Rectal smooth muscle tissue (tissue), 1 donor: ENCODE measurements around the gene CDC42EP4.
"Not testable (repeated sequence)": the region's sequence is repeated elsewhere in the genome, so short reads cannot be mapped to it uniquely, and the experiment has no call there.

ENCODE experiments used
- H3K27ac ChIP-seq: one replicate; pipeline ENCODE4 v1.7.0; 2013; ENCODE audit warnings: low read depth, low read length, inconsistent platforms
- H3K27me3 ChIP-seq: one replicate; pipeline ENCODE4 v1.7.0; 2013; ENCODE audit warnings: low read length; ENCODE audit not compliant: control insufficient read depth, insufficient read depth
- H3K36me3 ChIP-seq: one replicate; pipeline ENCODE4 v1.7.0; 2013; ENCODE audit warnings: low read length; ENCODE audit not compliant: control insufficient read depth, insufficient read depth
- H3K4me1 ChIP-seq: one replicate; pipeline ENCODE4 v1.7.0; 2013; ENCODE audit warnings: low read length; ENCODE audit not compliant: control insufficient read depth, insufficient read depth
- H3K4me3 ChIP-seq: one replicate; pipeline ENCODE4 v1.7.0; 2013; ENCODE audit warnings: low read length
- H3K9ac ChIP-seq: one replicate; pipeline ENCODE4 v1.7.0; 2013; ENCODE audit warnings: low read length

The CDC42EP4 gene

DNA sequence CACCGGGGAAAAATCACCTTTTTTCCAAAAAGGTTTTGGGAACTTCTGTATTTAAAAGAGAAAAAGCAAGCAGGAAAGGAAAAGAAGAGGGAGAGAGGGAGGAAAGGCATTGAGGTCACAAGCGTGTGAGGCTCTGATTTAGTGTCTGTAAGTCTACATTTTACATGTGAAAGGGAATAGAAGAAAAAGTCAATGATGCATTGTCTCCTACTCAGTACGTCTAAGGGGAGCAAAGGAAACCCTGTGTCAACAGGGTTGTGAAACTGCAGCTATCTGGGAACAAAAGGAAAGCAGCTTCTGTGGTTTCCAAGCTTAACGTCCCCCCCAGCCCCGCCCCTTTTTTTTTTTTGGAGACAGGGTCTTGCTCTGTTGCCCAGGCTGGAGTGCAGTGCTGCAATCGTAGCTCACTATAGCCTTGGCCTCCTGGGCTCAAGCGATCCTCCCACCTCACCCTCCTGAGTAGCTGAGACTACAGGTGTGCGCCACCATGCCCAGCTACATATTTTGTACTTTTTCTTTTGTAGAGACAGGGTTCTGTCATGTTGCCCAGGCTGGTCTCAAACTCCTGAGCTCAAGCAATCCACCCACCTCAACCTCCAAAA is 1.8 kb upstream of the CDC42EP4 start:
- Histone ChIP-seq H3K27me3 (no peaks in the 10 kb centered on the region), H3K4me1 (peaks cover 17% of the 10 kb centered on the region), H3K4me3 (no peak overlapping the region), H3K27ac (no peak overlapping the region), H3K36me3 (no peaks in the 10 kb centered on the region), H3K9ac (no peak overlapping the region)

DNA sequence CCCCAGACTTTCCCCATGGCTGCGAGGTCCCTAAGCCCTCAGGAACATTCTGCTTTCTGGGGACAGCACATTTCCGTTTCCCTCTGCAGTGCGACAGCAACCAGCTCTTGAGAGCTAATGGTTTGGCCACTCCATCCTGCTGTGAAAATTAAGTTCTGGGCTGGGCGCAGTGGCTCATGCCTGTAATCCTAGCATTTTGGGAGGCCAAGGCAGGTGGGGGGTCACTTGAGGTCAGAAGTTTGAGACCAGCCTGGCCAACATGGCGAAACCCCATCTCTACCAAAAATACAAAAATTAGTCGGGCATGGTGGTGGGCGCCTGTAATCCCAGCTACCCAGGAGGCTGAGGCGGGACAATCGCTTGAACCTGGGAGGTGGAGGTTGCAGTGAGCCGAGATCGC is 1.1 kb upstream of the CDC42EP4 start:
- Histone ChIP-seq H3K4me3 (peak overlapping the region; percentile 61), H3K27ac (peak overlapping the region; percentile 100), H3K4me1 (peaks cover 23% of the 10 kb centered on the region)
- not testable (repeated sequence) for H3K27me3 ChIP-seq, H3K9ac ChIP-seq, H3K36me3 ChIP-seq

- Histone ChIP-seq H3K36me3 (no peaks in the 10 kb centered on the region), H3K4me3 (peak overlapping the region; percentile 99), H3K27me3 (no peaks in the 10 kb centered on the region), H3K4me1 (peaks cover 27% of the 10 kb centered on the region), H3K9ac (peak overlapping the region; percentile 99), H3K27ac (peak overlapping the region; percentile 100)
Observed at GRCh38 chr17:73311428-73311780, 397 bp downstream of the CDC42EP4 start.

GRCh38 chr17:73309727-73310596 is 1.8 kb downstream of the CDC42EP4 start:
- Histone ChIP-seq H3K9ac (peak overlapping the region; percentile 46), H3K27ac (peak overlapping the region; percentile 100), H3K4me3 (peak overlapping the region; percentile 99), H3K36me3 (no peaks in the 10 kb centered on the region), H3K27me3 (no peaks in the 10 kb centered on the region), H3K4me1 (peaks cover 39% of the 10 kb centered on the region)

DNA sequence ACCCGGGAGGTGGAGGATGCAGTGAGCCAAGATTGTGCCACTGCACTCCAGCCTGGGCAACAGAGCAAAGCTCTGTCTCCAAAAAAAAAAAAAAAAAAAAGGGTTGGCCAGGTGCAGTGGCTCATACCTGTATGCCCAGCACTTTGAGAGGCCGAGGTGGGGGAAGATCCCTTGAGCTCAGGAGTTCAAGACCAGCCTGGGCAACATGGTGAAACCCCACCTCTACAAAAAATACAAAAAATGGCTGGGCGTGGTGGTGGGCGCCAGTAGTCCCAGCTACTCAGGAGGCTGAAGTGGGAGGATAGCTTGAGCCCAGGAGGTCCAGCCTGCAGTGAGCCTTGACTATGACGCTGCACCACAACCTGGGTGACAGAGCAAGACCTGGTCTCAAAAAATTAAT is 2.8 kb downstream of the CDC42EP4 start:
- H3K9ac ChIP-seq, H3K27me3 ChIP-seq, H3K36me3 ChIP-seq: not testable (repeated sequence)
- Histone ChIP-seq H3K4me3 (peak overlapping the region; percentile 22), H3K27ac (peak overlapping the region; percentile 74), H3K4me1 (peaks cover 48% of the 10 kb centered on the region)

- H3K27ac ChIP-seq, result peak overlapping the region; percentile 74
- no peaks in the 10 kb centered on the region for H3K36me3 ChIP-seq
- H3K4me3 ChIP-seq, result peak overlapping the region; percentile 11
- no peak overlapping the region for H3K9ac ChIP-seq
- no peaks in the 10 kb centered on the region for H3K27me3 ChIP-seq
- H3K4me1 ChIP-seq, result peaks cover 52% of the 10 kb centered on the region
Observed at GRCh38 chr17:73308017-73308823, 3.6 kb downstream of the CDC42EP4 start.

- Histone ChIP-seq H3K36me3 (no peaks in the 10 kb centered on the region), H3K27ac (peak overlapping the region; percentile 74), H3K4me3 (no peak overlapping the region), H3K4me1 (peaks cover 50% of the 10 kb centered on the region), H3K9ac (no peak overlapping the region), H3K27me3 (no peaks in the 10 kb centered on the region)
Observed at GRCh38 chr17:73307130-73307529, 4.7 kb downstream of the CDC42EP4 start.

- peaks cover 51% of the 10 kb centered on the region for H3K4me1 ChIP-seq
- no peaks in the 10 kb centered on the region for H3K27me3 ChIP-seq
- H3K9ac ChIP-seq, result peak overlapping the region; percentile 19
- H3K36me3 ChIP-seq, result no peaks in the 10 kb centered on the region
- H3K4me3 ChIP-seq, result peak overlapping the region; percentile 53
- H3K27ac ChIP-seq, result peak overlapping the region; percentile 74
Observed at GRCh38 chr17:73305845-73306836, 5.7 kb downstream of the CDC42EP4 start.

GRCh38 chr17:73304971-73305812 is 6.6 kb downstream of the CDC42EP4 start:
- Histone ChIP-seq H3K4me1 (peaks cover 52% of the 10 kb centered on the region), H3K4me3 (peak overlapping the region; percentile 53), H3K36me3 (no peaks in the 10 kb centered on the region)

GRCh38 chr17:73304438-73304837 is 7.4 kb downstream of the CDC42EP4 start:
- peaks cover 56% of the 10 kb centered on the region for H3K4me1 ChIP-seq
- H3K27ac ChIP-seq, result peak overlapping the region; percentile 74
- no peaks in the 10 kb centered on the region for H3K36me3 ChIP-seq
- no peaks in the 10 kb centered on the region for H3K27me3 ChIP-seq
- H3K9ac ChIP-seq, result no peak overlapping the region
- H3K4me3 ChIP-seq, result peak overlapping the region; percentile 53

More at GRCh38 chr17:73304971-73305812, 6.6 kb downstream of the CDC42EP4 start:
- peak overlapping the region; percentile 74 for H3K27ac ChIP-seq
- no peaks in the 10 kb centered on the region for H3K27me3 ChIP-seq
- peak overlapping the region; percentile 19 for H3K9ac ChIP-seq

- no peak overlapping the region for H3K9ac ChIP-seq
- no peak overlapping the region for H3K27ac ChIP-seq
- H3K4me3 ChIP-seq, result no peak overlapping the region
- peaks cover 56% of the 10 kb centered on the region for H3K4me1 ChIP-seq
- peaks cover 2% of the 10 kb centered on the region for H3K36me3 ChIP-seq
- H3K27me3 ChIP-seq, result no peaks in the 10 kb centered on the region
Observed at GRCh38 chr17:73302189-73302588, 9.6 kb downstream of the CDC42EP4 start.
